Measurements from ENCODE around the gene CPHXL2.

DNA sequence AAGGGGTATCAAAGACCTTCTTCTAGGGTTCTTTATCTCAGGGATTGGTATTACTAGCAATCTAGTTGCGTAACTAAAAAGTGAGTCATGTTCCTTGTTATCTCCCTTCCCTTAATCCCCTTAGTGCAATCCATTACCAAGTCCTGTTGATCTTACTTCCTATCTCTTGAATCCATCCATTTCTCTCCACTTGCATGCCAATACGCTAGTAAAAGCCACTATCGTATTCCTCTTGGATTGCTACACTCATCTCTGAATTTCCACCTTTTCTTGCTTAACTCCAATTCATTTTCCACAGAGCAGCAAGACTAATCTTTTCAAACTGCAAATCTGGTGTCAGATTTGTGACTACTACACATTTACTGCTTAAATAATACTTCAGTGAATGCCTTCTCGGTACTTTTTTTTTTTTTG, 51.9 kb downstream of the CPHXL2 start:
- TF ChIP-seq, protein P1, sequence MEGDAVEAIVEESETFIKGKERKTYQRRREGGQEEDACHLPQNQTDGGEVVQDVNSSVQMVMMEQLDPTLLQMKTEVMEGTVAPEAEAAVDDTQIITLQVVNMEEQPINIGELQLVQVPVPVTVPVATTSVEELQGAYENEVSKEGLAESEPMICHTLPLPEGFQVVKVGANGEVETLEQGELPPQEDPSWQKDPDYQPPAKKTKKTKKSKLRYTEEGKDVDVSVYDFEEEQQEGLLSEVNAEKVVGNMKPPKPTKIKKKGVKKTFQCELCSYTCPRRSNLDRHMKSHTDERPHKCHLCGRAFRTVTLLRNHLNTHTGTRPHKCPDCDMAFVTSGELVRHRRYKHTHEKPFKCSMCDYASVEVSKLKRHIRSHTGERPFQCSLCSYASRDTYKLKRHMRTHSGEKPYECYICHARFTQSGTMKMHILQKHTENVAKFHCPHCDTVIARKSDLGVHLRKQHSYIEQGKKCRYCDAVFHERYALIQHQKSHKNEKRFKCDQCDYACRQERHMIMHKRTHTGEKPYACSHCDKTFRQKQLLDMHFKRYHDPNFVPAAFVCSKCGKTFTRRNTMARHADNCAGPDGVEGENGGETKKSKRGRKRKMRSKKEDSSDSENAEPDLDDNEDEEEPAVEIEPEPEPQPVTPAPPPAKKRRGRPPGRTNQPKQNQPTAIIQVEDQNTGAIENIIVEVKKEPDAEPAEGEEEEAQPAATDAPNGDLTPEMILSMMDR (IDR thresholded peaks at IDR 0.05): no peak
- no peak for TF ChIP-seq POLR2A (IDR thresholded peaks at IDR 0.05; ENCODE audit: low read depth)
